ENCODE results near the gene CHID1.
A peak's percentile ranks its signal among the peaks of the same experiment; 100 is the strongest.

The CHID1 gene

DNA sequence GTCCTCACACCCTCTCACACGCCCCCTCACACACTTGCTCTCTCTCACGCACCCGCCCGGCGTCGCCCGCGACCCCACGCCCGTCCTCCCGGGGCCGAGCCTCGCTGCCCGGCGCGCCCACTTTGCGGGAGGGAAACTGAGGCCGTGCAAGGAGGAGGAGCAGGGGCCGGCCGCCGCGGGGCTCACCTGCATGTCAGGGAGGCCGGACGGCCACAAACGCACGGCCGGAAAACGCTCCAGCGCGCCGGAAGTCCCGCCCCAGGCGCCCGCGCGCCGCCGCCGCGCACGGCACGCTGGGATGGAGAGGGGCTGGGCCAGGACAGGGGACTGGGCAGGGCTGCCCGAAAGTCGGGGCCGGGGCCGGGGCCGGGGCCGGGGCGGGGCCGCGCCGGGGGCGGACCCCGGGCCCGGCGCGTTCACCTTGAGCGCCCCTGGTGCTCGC is at the start of gene CHID1:
Gene CHID1 (minus strand): TSS at position 222 of the 442 bp plus-strand sequence. CDS start 5,994 bp downstream, outside the sequence.
- Histone ChIP-seq H3K27me3 (ENCODE audit: control insufficient read depth, insufficient read depth, low read length) (no peaks in the 10 kb centered on the region), H3K9ac (ENCODE audit: low read depth, low read length) (peak within 1 kb of the TSS; percentile 85), H3K4me1 (ENCODE audit: control insufficient read depth, insufficient read depth, low read length) (peaks cover 5% of the 10 kb centered on the region; the same call in 1 of the 2 replicates), H3K4me3 (ENCODE audit: low read depth, low read length) (peak within 1 kb of the TSS; percentile 78), H3K36me3 (ENCODE audit: control insufficient read depth, insufficient read depth, low read length) (peaks cover 17% of the 10 kb centered on the region; the same call in 1 of the 2 replicates), H3K9me3 (ENCODE audit: control insufficient read depth, insufficient read depth, low read length) (no peaks in the 10 kb centered on the region), H3K27ac (ENCODE audit: low read depth, low read length) (peak within 1 kb of the TSS; percentile 96)

DNA sequence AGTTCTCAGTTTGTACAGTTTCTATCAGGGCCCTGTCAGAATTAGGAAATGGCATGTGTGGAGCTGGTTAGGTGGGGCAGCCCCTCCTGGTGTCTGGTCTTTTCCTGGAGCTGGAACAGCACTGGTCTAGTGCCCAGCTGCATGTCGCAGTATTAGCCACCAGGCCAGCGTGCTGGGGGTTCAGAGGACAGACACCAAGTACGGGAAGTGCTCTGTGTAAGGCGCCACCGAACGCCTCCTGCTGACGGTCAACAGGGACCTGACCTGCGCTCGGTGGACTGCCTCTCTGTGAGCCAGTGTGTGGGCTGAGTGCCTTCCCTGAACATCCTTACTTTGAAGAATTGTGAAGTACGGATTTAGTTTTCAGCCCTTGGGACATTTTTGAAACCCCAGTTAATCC is 49.0 kb upstream of the CHID1 start:
- no peak overlapping the region for H3K4me3 ChIP-seq (ENCODE audit: low read depth, low read length)
- no peak overlapping the region for H3K27ac ChIP-seq (ENCODE audit: low read depth, low read length)
- H3K9ac ChIP-seq (ENCODE audit: low read depth, low read length), result no peak overlapping the region
- H3K4me1 ChIP-seq (ENCODE audit: control insufficient read depth, insufficient read depth, low read length), result peaks cover 11% of the 10 kb centered on the region; the same call in 1 of the 2 replicates
- peaks cover 46% of the 10 kb centered on the region for H3K36me3 ChIP-seq (ENCODE audit: control insufficient read depth, insufficient read depth, low read length)
- peaks cover 6% of the 10 kb centered on the region; the same call in 1 of the 2 replicates for H3K9me3 ChIP-seq (ENCODE audit: control insufficient read depth, insufficient read depth, low read length)
- no peaks in the 10 kb centered on the region for H3K27me3 ChIP-seq (ENCODE audit: control insufficient read depth, insufficient read depth, low read length)

DNA sequence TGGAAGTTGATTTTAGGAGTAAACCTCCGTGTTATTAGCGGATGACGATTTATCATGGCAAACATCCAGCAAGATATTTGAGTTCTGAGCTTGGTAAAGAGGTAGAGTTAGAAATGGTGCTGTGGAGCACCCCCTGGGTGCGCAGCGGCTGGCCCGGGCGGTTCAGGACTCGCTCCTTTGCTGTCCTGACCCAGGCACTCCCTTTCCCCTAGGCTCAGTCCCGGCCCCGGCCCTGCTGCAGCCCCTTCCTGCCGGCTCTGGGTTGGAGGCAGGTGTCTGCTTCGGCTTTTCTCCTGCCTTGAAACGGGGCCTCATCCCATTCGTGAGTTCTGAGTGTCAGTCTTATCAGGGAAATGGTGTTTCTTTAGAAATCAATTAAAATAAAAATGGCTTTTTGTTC is 48.4 kb upstream of the CHID1 start:
- H3K27ac ChIP-seq (ENCODE audit: low read depth, low read length), result no peak overlapping the region
- H3K4me1 ChIP-seq (ENCODE audit: control insufficient read depth, insufficient read depth, low read length), result peaks cover 13% of the 10 kb centered on the region; the same call in 1 of the 2 replicates
- H3K36me3 ChIP-seq (ENCODE audit: control insufficient read depth, insufficient read depth, low read length), result peaks cover 40% of the 10 kb centered on the region
- no peak overlapping the region for H3K4me3 ChIP-seq (ENCODE audit: low read depth, low read length)
- H3K27me3 ChIP-seq (ENCODE audit: control insufficient read depth, insufficient read depth, low read length), result no peaks in the 10 kb centered on the region
- no peak overlapping the region for H3K9ac ChIP-seq (ENCODE audit: low read depth, low read length)
- H3K9me3 ChIP-seq (ENCODE audit: control insufficient read depth, insufficient read depth, low read length), result peaks cover under 1% of the 10 kb centered on the region; the same call in 1 of the 2 replicates

DNA sequence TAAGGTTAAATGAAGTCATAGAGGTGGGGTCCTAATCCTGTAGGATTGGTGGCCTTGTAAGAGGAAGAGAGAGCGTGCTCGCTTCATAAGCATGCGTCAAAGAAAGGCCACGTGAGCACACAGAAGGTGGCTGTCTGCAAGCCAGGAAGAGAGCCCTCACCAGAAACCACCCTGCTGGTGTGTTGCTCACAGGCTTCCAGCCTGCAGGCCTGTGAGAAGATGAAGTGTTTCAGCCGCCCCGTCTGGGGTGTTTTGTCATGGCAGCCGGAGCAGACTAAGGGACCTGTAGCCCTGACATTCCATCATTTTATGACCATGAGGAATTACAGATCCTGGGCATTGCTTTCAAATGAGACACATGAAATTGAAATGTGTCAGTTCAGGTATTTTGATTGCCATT is 47.5 kb upstream of the CHID1 start:
- no peak overlapping the region for H3K9ac ChIP-seq (ENCODE audit: low read depth, low read length)
- no peak overlapping the region for H3K4me3 ChIP-seq (ENCODE audit: low read depth, low read length)
- peaks cover 33% of the 10 kb centered on the region for H3K36me3 ChIP-seq (ENCODE audit: control insufficient read depth, insufficient read depth, low read length)
- H3K9me3 ChIP-seq (ENCODE audit: control insufficient read depth, insufficient read depth, low read length), result no peaks in the 10 kb centered on the region
- no peak overlapping the region for H3K27ac ChIP-seq (ENCODE audit: low read depth, low read length)
- H3K27me3 ChIP-seq (ENCODE audit: control insufficient read depth, insufficient read depth, low read length), result no peaks in the 10 kb centered on the region
- H3K4me1 ChIP-seq (ENCODE audit: control insufficient read depth, insufficient read depth, low read length), result peaks cover 13% of the 10 kb centered on the region; the same call in 1 of the 2 replicates

DNA sequence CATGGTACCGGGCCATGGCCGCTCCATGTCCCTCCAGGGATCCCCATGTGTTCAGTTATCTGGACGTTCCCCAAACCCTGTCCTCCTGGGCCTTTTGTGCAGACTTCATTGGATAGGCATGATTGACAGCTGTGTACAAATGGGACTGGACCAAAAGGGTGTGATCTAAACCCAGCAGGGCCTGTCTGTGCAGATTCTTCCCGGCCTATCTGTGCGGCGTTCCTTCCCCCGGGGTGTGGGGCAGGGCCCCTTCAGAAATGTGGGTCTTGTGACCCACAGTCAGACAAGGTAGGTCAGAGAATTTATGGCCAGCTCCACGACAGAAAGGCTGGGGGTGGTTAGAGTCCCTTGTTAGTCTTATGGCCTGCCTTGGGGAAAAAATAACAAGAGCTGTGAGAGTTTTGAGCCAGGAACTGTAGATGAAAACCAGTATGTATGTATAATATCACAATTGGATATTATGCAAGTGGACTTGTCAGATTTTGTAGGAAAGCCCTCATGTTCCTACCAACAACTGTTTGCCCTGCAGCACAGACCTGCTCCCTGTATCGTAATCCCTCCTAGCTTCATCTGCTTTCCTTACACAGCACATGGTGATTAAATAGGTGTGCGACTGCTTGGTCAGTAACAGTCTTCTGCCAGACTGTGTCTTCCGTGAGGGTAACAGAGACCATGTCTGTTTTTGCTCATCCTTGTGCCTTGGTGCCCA is 46.8 kb upstream of the CHID1 start:
- no peak overlapping the region for H3K4me3 ChIP-seq (ENCODE audit: low read depth, low read length)
- no peaks in the 10 kb centered on the region for H3K27me3 ChIP-seq (ENCODE audit: control insufficient read depth, insufficient read depth, low read length)
- H3K4me1 ChIP-seq (ENCODE audit: control insufficient read depth, insufficient read depth, low read length), result peaks cover 19% of the 10 kb centered on the region
- peaks cover 27% of the 10 kb centered on the region for H3K36me3 ChIP-seq (ENCODE audit: control insufficient read depth, insufficient read depth, low read length)
- H3K9ac ChIP-seq (ENCODE audit: low read depth, low read length), result no peak overlapping the region
- no peaks in the 10 kb centered on the region for H3K9me3 ChIP-seq (ENCODE audit: control insufficient read depth, insufficient read depth, low read length)
- H3K27ac ChIP-seq (ENCODE audit: low read depth, low read length), result no peak overlapping the region

DNA sequence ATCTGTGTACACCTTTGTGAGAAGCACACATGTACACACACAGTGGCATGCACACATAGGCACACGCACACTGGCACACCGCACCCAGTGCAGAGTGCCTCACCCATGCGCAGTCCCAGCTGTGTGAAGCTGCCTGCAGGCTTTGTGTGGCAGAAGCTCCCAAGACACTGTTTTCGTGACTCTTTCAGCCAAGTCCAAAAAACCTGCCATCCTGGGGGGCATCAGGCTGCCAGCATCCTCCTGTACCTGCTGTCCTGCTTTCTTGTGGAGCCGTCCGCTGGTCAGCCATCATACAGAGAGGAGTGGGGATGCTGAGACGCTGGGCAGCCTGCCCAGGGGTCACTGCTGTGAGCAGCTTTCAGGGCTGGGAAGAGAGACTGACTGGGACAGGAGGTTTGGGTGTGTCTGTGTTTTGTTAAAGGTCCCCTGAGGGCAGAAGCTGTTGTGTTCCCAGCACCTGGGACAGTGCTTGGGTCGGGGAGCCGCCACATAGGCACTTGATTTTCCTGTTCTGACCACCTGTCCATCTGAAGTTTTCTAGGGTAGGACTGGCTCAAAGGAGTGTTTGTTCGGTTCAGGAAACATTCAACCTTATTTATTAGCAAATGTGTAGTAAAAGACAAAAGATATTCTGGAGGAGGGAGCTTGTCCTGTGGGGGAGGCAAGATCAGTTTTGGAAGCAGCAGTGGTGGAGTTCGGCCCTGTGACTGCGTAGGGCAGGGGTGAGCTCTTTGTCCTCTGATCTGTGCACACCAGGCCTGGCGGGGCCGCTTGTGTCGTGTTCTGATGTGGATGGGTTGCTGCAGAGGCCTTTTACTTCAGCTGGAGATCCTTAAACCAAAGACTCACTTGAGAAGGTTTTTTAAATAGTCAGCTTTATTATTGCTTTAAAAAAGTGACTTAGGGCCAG is 44.8 kb upstream of the CHID1 start:
- Histone ChIP-seq H3K27me3 (ENCODE audit: control insufficient read depth, insufficient read depth, low read length) (no peaks in the 10 kb centered on the region), H3K36me3 (ENCODE audit: control insufficient read depth, insufficient read depth, low read length) (peaks cover 17% of the 10 kb centered on the region), H3K9ac (ENCODE audit: low read depth, low read length) (no peak overlapping the region; the same call in 1 of the 2 replicates), H3K4me1 (ENCODE audit: control insufficient read depth, insufficient read depth, low read length) (peaks cover 23% of the 10 kb centered on the region), H3K27ac (ENCODE audit: low read depth, low read length) (peak overlapping the region; percentile 7), H3K4me3 (ENCODE audit: low read depth, low read length) (no peak overlapping the region), H3K9me3 (ENCODE audit: control insufficient read depth, insufficient read depth, low read length) (no peaks in the 10 kb centered on the region)

DNA sequence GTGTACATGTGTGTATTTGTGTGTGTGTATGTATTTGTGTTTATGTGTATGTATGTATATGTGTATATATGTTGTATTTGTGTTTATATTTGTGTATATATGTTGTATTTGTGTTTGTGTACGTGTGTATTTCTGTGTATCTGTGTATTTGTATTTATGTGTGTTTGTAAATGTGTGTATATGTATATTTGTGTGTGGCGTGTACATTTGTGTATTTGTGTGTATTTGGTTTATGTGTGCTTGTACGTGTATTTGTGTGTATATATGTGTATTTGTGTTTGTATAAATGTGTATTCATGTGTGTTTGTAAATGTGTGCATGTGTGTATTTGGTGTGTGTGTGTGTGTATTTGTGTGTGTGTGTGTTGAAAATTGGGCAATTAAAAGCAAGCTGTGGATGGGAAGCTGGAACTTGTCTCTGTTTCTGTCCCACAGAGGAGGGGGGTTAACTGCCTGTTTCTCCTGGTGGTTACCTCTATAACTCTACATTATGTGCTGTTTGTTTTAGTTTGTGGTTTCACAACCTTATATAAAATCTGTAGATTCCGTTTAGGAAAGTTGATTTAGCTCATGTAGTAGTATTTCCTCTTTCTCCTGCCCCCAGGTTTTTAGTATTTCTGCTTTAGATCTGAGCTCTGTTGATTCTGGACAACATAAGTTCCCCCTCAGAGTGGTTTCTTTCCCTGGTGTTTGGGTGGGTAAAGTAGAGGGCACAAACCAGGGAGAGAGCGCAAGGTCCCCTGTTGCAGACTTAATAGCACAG is 44.0 kb upstream of the CHID1 start:
- Histone ChIP-seq H3K27me3 (ENCODE audit: control insufficient read depth, insufficient read depth, low read length) (no peaks in the 10 kb centered on the region), H3K4me1 (ENCODE audit: control insufficient read depth, insufficient read depth, low read length) (peaks cover 28% of the 10 kb centered on the region), H3K4me3 (ENCODE audit: low read depth, low read length) (no peak overlapping the region), H3K9ac (ENCODE audit: low read depth, low read length) (no peak overlapping the region), H3K36me3 (ENCODE audit: control insufficient read depth, insufficient read depth, low read length) (peaks cover 12% of the 10 kb centered on the region), H3K27ac (ENCODE audit: low read depth, low read length) (no peak overlapping the region), H3K9me3 (ENCODE audit: control insufficient read depth, insufficient read depth, low read length) (no peaks in the 10 kb centered on the region)

DNA sequence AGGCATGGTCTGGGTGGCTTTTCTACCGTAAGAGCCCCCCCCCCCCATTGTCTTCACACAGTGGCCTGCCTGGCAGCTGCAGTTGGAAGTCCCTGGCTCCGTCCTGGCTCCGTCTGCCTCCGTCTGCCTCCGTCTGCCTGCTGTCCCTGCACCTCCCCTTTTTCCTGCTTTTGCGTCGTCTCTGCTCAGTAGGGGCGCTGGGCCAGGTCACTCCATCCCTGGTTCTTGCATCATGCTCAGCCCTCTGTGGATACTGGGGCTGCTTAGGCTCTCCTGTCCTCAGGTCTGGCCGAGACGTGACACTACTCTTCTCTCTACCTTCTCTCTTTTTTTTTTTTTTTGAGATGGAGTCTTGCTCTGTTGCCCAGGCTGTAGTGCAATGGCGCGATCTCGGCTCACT is 42.9 kb upstream of the CHID1 start:
- Histone ChIP-seq H3K4me3 (ENCODE audit: low read depth, low read length) (no peak overlapping the region), H3K4me1 (ENCODE audit: control insufficient read depth, insufficient read depth, low read length) (peaks cover 28% of the 10 kb centered on the region), H3K9me3 (ENCODE audit: control insufficient read depth, insufficient read depth, low read length) (no peaks in the 10 kb centered on the region), H3K9ac (ENCODE audit: low read depth, low read length) (no peak overlapping the region), H3K36me3 (ENCODE audit: control insufficient read depth, insufficient read depth, low read length) (peaks cover 8% of the 10 kb centered on the region), H3K27me3 (ENCODE audit: control insufficient read depth, insufficient read depth, low read length) (no peaks in the 10 kb centered on the region), H3K27ac (ENCODE audit: low read depth, low read length) (no peak overlapping the region)

DNA sequence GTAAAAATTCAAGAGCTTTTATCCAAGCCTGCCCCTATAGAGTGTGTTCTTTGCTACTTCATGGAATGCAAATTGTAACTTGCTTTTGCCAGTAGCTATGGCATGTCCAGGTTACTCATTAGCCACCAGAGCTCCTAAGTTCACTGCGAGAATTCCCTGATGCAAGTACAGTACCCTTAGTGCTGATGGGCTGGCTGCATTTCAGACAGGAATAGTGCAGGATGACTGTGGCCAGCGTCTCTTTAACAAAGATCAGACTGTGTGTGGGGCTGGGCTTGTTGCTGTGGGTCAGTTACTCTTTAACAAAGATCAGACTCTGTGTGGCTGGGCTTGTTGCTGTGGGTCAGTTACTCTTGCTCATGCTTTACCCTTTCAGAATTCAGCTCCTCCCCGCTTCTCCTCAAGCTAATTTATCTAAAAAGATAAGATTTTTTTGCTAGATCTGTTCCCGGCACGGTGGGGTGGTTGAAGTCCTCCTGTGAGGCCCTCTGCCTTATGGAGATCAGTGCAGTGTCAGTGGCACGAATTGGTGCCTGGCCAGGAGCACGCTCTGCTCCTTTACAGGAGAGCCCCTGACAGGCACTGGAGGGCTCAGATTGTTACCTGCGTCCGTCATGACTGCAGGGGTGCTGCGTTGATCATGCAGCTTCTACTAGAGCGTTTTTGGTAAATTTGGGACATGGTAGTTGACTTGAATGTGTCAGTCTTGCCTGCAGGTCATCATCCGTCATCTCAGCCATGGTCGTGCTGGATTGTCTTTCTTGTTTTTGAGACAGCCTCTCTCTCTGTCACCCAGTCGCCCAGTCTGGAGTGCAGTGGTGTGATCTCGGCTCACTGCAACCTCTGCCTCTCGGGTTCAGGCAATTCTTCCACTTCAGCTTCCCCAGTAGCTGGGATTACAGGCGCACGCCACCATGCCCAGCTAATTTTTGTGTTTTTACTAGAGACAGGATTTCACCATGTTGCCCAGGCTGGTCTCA is 42.1 kb upstream of the CHID1 start:
- no peaks in the 10 kb centered on the region for H3K27me3 ChIP-seq (ENCODE audit: control insufficient read depth, insufficient read depth, low read length)
- H3K9me3 ChIP-seq (ENCODE audit: control insufficient read depth, insufficient read depth, low read length), result no peaks in the 10 kb centered on the region
- no peak overlapping the region for H3K9ac ChIP-seq (ENCODE audit: low read depth, low read length)
- H3K4me1 ChIP-seq (ENCODE audit: control insufficient read depth, insufficient read depth, low read length), result peaks cover 28% of the 10 kb centered on the region
- H3K27ac ChIP-seq (ENCODE audit: low read depth, low read length), result peak overlapping the region; percentile 82
- peaks cover 8% of the 10 kb centered on the region for H3K36me3 ChIP-seq (ENCODE audit: control insufficient read depth, insufficient read depth, low read length)
- no peak overlapping the region for H3K4me3 ChIP-seq (ENCODE audit: low read depth, low read length)

DNA sequence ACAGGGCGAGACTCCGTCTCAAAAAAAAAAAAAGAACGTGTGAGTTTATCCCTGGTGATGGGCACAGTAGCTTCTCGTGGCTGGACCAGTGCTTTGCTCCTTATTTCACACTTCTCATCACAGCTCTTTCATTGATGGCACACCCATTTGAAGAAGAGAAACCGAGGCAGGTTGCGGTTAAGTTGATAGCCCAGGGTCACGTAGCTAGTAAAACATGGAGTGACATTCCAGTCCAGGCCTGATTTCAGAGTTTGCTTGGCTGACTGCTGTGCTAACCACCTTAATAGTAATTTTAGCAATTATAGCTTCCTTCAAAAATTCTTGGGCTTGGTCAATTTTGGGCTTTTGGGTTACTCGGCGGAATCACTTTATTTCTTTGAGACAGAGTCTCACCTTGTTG is 40.9 kb upstream of the CHID1 start:
- Histone ChIP-seq H3K27ac (ENCODE audit: low read depth, low read length) (no peak overlapping the region), H3K4me3 (ENCODE audit: low read depth, low read length) (no peak overlapping the region), H3K9ac (ENCODE audit: low read depth, low read length) (no peak overlapping the region), H3K9me3 (ENCODE audit: control insufficient read depth, insufficient read depth, low read length) (no peaks in the 10 kb centered on the region), H3K36me3 (ENCODE audit: control insufficient read depth, insufficient read depth, low read length) (peaks cover 2% of the 10 kb centered on the region; the same call in 1 of the 2 replicates), H3K4me1 (ENCODE audit: control insufficient read depth, insufficient read depth, low read length) (peaks cover 33% of the 10 kb centered on the region), H3K27me3 (ENCODE audit: control insufficient read depth, insufficient read depth, low read length) (no peaks in the 10 kb centered on the region)

Data from HUES48 (cell line).